HG02970 (cell line): ENCODE data around the gene CREB3L2.

ENCODE experiments used
- ATAC-seq: cut with Tn5 transposase; IDR thresholded peaks from one replicate; pipeline ENCODE4 v1.9.1; 2021; ENCODE audit warnings: mild to moderate bottlenecking, moderate library complexity, moderate number of reproducible peaks; ENCODE audit not compliant: unreplicated experiment, low FRiP score

CREB3L2 gene

DNA sequence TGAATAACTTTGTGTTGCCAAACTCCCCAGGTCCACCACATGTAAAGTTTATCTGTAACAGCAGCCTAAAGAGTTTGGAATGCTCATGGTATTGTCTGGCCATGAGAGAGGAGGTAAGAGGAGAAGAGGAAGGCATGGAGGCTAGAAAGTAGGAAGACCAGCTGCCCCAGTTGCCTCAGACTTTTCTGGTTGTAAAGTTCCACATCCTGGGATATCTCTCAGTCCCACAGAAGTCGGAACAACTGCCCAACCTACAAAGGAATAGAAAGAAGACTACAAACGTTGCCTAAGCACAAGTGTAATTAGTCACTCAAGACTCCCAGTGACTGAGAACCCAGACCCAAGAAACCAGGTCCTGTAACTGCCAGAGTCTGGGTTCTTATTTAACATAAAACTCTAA is 47.3 kb downstream of the CREB3L2 start:
- ATAC-seq, result no peak

DNA sequence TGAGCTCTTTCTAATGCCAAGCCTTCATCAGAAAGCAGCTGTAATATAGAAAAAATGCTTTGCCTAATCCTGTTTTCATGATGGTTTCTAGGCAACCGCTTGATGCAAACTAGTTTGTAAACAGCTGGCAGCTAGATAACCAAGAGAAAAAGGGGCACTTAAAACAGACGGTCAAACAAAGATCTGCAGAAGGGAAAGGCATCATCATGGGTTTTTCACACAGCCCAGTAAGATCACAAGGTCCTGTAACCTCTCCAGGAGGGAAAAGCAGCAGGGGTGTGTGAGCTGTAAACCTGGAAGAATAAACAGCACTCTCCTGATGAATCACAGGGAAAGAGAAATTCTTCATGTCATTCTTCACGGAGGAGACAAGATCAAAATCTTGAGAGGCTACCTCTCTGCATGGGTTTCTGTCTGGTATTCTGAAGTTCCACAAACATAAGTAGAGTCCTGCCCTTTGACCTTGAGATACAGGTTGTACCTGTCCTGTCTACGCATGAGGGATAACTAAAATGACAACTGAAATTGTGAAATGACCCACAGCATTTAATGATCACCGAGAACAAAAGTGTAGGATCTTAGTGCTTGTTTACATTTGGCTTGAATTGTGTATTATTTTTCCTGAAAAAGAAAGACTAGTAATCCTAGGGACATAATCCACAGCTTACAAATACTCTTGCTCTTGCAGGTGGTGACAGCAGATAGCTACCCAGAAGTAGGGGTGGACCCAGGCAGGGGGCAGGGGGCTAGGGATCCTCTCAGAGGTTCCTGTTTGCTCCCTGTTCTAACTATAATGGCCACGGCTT is 48.0 kb downstream of the CREB3L2 start:
- ATAC-seq, result no peak

DNA sequence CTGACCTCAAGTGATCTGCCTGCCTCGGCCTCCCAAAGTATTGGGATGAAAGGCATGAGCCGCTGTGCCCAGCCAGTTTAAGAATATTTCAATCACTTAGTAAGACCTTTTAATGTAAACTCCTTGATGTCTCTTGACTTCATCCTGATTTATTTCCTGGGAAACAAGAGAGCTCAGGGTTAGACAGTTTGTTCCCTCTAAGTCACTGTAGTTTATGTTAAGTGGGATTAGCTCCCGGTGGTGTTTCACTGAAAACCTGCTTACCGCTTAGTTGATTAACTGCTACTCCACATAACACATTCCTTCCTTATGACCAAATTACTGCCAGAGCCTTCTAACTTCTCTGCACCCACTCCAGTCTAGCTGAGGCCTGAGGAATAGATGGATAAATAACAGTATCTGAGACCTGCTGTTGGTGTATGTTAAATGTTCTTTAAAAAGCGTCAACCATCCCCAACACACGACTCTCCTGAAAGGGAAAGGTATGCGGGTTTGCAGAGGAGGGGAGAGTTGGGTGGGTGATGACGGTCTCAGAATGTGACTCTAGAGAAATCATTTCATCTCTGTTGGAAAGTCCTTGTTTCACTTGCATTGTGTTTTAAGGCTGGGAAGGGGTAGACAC is 48.7 kb downstream of the CREB3L2 start:
- no peak for ATAC-seq

DNA sequence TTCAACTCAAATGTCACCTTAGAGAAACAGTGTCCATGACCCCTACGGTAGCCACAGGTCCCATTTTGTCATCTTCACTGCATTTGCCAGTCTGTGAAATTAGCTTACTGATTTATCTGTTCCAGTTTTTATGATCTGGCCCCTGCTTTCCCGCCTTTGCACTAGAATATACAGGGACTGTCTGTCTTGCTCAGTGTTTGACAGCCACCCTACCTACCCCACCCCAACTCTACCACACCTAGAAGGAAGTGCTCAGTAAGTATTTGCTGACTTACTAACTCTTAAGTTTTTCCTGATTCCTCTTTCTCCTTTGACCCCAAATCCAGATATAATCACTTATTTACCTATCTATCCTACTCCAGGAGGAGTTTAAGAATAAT is 49.5 kb downstream of the CREB3L2 start:
- ATAC-seq, result no peak

DNA sequence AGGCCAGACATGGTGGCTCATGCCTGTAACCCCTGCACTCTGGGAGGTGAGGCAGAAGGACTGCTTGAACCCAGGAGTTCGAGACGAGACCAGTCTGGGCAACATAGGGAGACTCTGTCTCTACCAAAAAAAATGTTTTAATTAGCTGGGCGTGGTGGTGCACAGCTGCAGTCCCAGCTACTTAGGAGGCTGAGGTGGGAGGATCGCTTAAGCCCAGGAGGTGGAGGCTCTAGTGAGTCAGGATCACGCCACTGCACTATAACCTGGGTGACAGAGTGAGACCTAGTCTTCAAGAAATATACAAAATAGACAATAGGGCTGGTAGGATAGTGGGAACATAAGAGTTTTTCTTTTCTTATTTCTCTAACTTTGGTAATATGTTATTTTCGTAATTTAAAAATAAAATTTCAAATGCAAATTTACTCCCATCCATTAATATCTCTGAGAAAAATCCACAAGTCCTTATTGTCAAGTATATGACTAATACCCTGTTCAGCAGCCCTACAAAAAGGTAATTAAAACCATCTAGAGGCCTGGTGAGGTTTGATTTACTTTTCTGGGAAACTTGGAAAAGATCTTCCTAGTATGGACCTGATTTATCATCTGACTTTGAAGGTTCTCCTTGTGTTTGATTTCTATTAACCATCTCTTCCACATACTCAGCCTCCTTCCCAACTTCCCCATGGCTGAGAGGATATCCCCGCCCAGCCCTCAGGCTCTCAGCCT is 50.0 kb downstream of the CREB3L2 start:
- ATAC-seq, result no peak

DNA sequence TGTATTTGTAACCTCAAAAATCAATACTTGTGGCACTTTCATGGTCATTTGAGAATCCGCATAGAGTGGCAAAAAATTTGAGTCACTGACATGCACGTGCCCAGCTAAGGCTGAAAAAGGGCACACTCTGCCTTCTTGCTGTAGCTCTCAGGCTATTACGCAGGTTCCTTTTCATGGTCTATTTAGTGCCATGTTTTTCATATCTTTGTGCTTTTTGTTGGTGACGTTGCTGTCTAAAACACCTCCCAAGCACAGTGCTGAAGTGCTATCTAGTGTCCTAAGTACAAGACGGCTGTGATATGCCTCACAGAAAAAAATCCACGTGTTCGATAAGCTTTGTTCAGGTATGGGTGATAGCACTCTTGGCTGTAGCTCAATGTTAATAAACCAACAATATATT is 50.9 kb downstream of the CREB3L2 start:
- no peak for ATAC-seq

DNA sequence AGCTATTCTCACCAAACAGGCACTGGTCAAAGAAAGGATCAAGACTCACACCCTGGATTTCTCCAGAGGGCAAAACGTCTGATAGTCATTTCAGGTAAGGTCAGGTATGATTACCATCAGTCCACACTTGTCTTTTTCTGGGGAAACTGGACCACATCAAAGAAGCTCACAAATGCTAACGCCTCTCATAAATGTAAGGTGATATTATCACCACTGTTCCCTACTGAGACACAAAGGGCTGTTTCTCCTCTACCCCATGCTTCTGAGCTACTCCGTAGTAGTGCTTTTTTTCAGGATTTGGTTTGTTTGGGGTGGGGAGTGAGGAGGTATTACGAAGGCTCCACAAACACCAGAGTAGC is 51.6 kb downstream of the CREB3L2 start:
- ATAC-seq, result no peak

DNA sequence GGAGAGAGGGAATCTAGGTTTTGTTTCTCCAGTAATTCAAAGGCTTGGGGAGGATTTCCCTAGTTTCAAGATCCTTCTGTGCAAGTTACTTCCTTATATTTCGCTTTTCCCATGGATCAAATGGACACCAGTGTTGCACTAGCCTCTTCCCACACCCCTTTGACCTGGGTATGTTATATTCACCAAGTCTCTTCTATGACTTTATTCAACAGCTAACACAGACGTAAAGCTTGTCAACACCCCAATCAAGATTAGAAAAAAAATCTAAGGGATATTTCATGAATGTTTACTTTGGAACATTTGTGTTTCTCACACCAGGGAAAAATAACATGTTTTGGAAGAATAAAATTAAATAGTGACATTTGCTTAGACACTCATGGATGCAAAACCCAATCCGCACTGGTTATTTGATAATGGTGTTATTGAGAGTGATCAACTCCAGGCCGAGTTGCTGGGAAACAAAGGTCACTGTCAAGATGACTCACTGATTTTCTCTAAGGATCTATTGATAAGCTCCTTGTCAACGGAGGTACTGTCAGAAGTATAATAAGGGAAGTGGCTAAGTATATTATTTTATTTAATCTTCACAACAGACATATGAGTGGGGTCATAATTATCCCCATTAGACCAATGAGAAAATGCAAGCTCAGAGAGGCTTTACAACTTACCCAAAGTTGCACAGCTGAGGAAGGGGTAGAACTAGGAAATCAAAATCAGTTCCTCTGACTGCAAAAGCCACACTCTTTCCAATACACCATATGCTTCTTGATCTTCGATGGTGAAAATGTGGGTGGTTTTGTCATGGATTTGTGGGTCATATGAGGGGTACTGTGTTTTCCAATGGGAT is 52.2 kb downstream of the CREB3L2 start:
- ATAC-seq, result no peak

DNA sequence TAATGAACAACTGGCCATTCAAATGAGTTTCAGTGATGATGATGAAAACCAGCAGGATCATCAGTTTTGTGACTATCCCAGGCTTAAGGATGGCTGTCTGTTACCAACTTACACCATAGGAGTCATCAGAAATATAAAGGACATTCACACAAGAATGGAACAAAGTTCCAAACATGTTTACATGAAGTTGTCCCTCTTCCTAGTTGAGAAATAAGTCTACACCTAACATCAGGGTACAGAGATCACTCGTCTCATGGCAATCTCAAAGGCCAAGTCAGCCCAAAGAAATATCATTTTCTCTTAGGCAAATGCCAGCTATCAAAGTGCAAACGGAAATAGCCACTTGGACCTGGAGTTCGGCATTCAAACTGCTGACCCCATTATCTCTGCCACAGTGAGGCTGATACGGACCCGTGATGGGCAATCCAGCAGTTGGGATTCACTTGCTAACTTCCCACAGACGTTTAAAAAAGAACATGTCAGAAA is 53.0 kb downstream of the CREB3L2 start:
- no peak for ATAC-seq

DNA sequence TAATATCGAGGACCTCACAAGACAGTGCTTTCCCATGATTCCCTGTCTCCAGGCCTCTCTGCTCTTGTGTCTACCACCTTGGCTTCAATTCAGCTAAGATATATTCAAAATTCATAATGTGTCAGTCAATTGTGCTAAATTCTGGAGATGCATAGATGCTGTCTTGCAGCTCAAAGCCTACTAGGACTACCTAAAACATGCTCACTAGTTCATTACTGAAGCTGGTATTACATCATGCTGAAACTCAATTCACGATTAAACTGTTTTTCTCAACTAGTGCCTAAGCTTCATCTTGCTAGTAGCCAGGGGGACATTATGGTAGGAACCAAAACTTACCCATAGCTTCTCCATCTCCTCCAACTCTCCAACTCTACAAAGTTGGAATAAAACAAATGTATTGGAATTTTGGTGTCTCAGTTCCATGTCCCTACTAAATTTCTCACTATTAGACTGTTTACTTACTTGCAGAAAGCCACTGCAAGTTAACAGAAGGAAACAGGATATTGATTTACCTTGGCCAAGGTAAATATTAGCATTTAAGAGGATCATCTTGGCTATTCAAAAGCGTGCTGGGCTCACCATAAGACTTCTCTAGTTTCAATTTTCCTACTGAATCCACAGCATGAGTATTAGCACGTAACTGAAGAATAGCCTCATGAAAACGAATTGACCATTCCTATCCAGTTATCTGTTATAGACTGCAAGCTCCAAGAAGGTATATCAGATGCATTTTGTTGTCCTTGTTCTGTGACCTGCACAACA is 53.6 kb downstream of the CREB3L2 start:
- ATAC-seq, result no peak

DNA sequence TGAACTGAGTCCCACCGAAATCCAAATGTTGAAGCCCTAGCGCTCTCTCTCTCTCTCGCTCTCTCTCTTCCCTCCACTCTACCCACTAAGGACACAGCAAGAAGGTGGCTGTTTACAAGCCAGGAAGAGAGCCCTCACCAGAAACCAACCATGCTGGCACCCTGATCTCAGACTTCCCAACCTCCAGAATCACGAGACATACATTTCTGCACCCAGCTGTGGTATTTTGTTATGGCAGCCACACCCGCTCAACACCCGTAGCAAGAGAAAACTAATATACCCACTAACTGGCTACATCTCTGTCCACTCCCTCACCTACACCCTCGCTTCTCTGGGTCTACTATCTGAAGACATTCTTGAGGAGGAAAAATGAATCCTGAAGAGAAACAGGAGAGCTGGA is 54.8 kb downstream of the CREB3L2 start:
- ATAC-seq, result no peak

DNA sequence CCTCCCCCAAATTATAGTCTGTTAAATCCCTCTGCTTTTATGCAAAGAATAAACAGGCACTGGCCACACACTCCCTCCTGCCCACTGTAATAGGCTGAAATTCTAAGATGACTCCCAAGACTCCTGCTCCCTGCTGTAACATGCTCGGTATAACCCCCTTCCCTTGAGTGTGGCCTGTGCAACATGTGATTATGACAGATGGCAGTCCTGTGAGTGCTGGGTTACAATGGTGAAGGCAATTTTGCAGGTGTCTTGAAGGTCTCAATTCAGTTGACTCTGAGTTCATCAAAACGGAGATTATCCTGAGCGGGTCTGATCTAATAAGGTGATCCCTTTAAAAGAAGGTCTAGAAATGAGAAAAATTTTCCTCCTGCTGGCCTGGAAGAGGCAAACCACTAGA is 55.9 kb downstream of the CREB3L2 start:
- no peak for ATAC-seq

DNA sequence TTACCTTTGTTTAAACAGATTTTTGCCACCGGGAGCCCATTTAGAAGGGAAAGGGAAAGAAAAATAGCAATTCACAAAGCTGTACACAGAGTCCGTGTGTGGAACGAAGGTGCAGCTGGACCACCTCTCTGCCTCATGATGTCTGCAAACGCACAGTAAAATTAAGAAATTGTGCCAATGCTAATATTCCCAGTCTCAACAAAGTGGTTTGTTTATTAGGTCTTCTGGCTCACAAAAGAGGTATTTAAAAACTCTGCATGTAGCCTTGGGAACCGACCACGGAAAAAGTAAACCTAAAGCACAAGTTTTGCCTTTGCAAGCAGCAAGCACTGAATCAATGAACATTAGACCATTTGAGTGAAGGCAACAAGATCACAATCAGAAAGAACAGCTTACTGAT is 57.7 kb downstream of the CREB3L2 start:
- ATAC-seq, result no peak

DNA sequence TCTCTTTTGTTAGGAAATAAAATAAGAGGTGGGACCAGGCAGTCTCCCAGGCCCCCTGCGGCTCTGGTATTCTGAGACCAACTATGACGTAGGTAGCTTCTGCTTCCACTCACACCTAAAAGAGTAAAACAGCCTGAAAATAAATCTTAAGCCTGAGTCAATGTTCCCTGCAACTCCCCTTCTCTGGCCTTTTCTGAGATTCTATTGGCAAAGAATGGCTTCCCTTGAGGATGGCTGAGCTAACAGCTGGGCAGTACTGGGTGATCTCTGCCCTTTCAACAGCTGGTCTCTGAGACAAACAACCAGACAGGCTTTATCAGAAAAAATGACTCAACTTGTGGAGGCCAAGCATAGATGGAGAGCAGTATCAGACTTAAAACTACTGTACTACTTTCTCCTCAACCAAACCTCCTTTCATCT is 58.7 kb downstream of the CREB3L2 start:
- no peak for ATAC-seq

DNA sequence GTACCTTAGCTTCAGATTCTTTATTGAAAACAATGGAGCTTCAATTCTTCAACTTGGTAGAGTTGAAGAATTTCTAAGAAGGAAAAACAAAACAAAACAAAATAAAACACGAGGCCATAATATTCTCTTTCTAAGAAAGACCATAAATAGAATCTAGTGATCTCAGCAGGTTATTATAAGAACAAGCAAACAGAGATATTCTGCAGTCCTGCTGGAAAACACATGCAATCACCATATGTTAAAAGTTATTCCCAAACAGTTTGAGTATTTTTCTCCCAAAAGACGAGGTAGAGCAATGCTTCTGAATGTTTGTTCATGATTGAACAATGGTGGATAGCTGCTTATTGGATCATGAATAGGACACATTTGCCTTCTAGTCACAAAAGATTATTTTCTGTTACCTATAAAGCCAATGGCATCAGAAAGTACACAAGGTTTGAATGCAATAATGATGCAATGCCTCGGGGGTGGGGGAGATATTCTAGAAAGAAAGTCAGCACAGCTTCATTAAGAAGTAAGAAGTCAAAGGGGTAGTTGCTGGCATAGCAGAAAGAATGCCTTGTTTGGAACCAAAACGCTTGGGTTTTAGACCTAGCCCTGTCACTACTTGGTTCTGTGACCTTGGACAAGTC is 59.3 kb downstream of the CREB3L2 start:
- no peak for ATAC-seq

DNA sequence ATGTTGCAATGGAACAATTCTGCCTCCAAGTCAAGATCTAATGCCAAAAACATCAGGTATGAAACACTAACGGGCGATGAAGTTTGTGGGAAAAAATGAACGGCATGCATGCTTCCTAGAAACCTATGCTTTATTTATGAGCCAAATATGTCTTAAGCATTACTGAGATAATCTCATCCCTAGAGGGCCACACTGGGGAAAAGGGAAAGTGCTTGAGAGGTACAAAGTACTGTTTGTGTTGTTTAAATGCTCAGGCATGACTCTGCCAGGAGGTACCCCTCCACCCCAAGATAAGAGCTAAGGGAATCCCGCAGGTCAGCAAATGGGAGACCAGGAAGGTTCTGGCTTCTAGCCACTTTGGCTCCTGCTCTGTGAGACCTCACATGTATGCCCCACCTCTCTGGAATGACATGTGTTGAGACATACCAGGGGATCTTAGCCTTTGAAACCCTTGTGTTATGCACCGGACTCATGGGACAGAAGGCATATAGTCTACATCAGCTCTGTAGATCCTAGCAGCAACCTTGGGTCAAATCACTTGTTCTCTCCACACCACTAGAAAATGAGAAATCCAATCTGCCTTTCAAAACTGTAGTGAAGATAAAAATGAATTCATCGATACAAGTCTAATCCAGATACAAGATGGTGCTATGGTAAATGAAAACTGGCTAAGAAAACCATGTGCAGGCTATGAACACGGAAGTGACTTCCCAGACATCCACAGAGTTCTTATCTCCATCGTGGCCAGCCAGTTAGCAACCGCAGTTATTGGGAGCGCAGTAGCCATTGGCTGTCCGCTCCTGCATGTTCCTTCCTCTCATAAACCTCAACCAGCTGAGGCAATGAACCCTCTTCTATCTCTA is 61.0 kb downstream of the CREB3L2 start:
- ATAC-seq, result no peak

DNA sequence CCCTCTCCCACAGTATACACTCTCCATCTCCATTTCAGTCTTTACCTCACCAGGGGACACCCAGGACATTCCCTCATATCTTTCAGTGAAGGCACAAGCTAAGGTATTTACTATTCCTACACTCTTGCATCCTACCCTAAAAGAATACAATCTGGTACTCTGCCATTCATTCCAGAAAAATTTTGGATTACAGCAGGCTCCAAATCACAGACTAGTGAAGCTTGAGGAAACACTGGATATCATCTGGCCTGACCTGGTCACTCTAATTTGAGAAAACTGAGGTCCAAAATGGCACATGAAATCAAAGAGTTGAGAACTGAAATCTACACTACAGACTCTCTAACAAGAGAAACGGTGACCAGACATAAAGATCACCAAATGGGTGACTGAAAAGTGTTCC is 61.7 kb downstream of the CREB3L2 start:
- ATAC-seq, result no peak

DNA sequence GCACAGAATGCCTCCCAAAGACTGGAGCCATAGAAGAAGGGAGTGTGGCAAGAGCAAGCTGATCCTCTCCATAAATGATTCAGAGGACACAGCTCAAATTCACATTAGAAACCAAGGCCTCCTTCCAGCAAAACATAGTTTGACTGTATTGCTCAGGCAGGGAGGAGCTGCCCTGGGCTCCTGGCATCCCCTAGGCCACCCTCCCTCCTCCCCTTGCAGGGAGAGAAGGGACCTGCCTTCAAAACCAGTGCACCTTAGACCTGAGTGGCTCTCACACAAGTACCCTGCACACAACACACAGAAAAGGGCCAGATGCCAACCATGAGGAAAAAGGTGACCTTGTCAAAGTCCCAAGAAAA is 64.7 kb downstream of the CREB3L2 start:
- no peak for ATAC-seq
